Heart left ventricle (tissue), 13 donors: Measurements from ENCODE around the gene NCR1.

Experiments
- POLR2A ChIP-seq, 2 donors: fragments of 450-650 bp; IDR thresholded peaks; one replicate each; pipeline ENCODE4 v1.6.1; 2017; ENCODE audit warnings: antibody characterized with exemption in 2 of 2, mild to moderate bottlenecking in 2 of 2, moderate library complexity in 2 of 2
- TF ChIP-seq, protein P1 (sequence below), 12 donors: fragments of 200-600 bp; sonication (generic) in 4 of 12; IDR thresholded peaks; one replicate each; pipeline versions ENCODE4 v1.5.0 to v1.8.0; 2018 to 2022; ENCODE audit warnings: antibody characterized with exemption in 12 of 12, mild to moderate bottlenecking in 5 of 12
- donor health status: ischemic (EF 13 %, LVEDD 7.1; RV severe dilation, severe dysfunction).
- donor health status: DM: no; HTN: yes; CAD: no.
- donor health status: DM: no; HTN: no; CAD: no.
- donor health status: ischemic (EF 25% LVEDD 6.9; RV normal size, moderate dysfunction).
- donor health status: ischemic (EF 25% LVEDD 5.7; RV mildly dilated, moderate dysfunction).
- donor health status: ischemic (EF 35%, LVEDD 5.7; RV mildly dilated, moderate dysfunction).
- donor health status: nonischemic (EF 11% LVEDD 7.7; RV severe dilation, severe dysfunction).
- donor health status: DM: yes; HTN: yes; CAD: no.
- donor health status: PGD.
- donor health status: ischemic (EF 29% LVEDD 5.4; RV normal size, mild dysfunction).
- donor health status: nonischemic (EF 23%, LVEDD 6.1; RV moderate dilation, normal function).

DNA sequence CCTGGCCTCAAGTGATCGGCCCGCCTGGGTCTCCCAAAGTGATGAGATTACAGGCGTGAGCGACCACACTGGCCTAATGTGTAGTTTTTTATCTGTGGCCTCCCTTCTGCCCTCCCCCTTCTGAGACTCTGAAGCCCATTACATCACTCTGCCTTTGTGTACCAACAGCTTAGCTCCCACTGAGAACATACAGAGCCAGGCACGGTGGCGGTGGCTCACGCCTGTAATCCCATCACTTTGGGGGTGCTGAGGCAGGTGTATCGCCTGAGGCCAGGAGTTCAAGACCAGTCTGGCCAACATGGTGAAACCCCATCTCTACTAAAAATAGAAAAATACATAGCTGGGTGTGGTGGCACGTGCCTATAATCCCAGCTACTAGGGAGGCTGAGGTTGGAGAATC is 12.6 kb downstream of the NCR1 start:
- TF ChIP-seq, protein P1, sequence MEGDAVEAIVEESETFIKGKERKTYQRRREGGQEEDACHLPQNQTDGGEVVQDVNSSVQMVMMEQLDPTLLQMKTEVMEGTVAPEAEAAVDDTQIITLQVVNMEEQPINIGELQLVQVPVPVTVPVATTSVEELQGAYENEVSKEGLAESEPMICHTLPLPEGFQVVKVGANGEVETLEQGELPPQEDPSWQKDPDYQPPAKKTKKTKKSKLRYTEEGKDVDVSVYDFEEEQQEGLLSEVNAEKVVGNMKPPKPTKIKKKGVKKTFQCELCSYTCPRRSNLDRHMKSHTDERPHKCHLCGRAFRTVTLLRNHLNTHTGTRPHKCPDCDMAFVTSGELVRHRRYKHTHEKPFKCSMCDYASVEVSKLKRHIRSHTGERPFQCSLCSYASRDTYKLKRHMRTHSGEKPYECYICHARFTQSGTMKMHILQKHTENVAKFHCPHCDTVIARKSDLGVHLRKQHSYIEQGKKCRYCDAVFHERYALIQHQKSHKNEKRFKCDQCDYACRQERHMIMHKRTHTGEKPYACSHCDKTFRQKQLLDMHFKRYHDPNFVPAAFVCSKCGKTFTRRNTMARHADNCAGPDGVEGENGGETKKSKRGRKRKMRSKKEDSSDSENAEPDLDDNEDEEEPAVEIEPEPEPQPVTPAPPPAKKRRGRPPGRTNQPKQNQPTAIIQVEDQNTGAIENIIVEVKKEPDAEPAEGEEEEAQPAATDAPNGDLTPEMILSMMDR (IDR thresholded peaks at IDR 0.05): no peak
- no peak for TF ChIP-seq POLR2A (IDR thresholded peaks at IDR 0.05)
